Body of pancreas (tissue), 4 donors: Measurements from ENCODE around the gene MTCH1. TPM values are rescaled to one million over a fixed set of nuclear protein-coding genes. Genes with fewer than 3 reads are reported as not detected.

ENCODE experiments used
- ATAC-seq: fragments of 150-250 bp; one replicate; pipeline ENCODE4 v1.9.1; 2016
- DNase-seq, 4 donors: peaks; one replicate each; pipeline ENCODE4 v3.0.0-alpha.2; 2019
- H3K27ac ChIP-seq, 4 donors: fragments of 200-600 bp; sonication (generic); 1 replicate in 3 of 4; 2 replicates in 1 of 4; pipeline versions ENCODE4 v1.5.1 to v1.6.1; 2016 to 2019; ENCODE audit warnings: mild to moderate bottlenecking in 1 of 4, mixed read lengths in 1 of 4, moderate library complexity in 1 of 4
- H3K27me3 ChIP-seq, 2 donors: fragments of 200-600 bp; sonication (generic); one replicate each; pipeline ENCODE4 v1.6.0; 2016; ENCODE audit warnings: mild to moderate bottlenecking in 1 of 2
- H3K36me3 ChIP-seq, 2 donors: fragments of 200-600 bp; sonication (generic); replicated peaks in 1 of 2; 2 replicates each; pipeline ENCODE4 v1.5.1; 2016; ENCODE audit warnings: low read depth in 2 of 2; ENCODE audit not compliant: insufficient read depth in 1 of 2
- H3K4me1 ChIP-seq: fragments of 200-600 bp; sonication (generic); one replicate; pipeline ENCODE4 v1.6.0; 2016
- H3K4me3 ChIP-seq, 2 donors: fragments of 200-600 bp; sonication (generic); 1 replicate in 1 of 2; 2 replicates in 1 of 2; pipeline ENCODE4 v1.5.1; 2016 to 2019
- H3K9me3 ChIP-seq, 3 donors: fragments of 200-600 bp; sonication (generic); 1 replicate in 2 of 3; 2 replicates in 1 of 3; pipeline ENCODE4 v1.5.1; 2016
- CTCF ChIP-seq, 7 experiments: fragments of 450-650 bp in 4 of 7; fragments of 200-600 bp in 3 of 7; sonication (generic) in 3 of 7; IDR thresholded peaks; one replicate each; pipeline ENCODE4 v1.5.1; 2016 to 2019; ENCODE audit warnings: antibody characterized with exemption in 7 of 7
- POLR2A ChIP-seq, 3 donors: fragments of 450-650 bp; IDR thresholded peaks; one replicate each; pipeline ENCODE4 v1.6.1; 2016; ENCODE audit warnings: antibody characterized with exemption in 3 of 3, mild to moderate bottlenecking in 2 of 3
- WGBS, 2 donors: methylation state at CpG; one replicate each; pipeline ENCODE4 v1.1.5; 2017; 5-methylcytosine and 5-hydroxymethylcytosine counted together
- intact Hi-C: fragments of 100-400 bp; cut with DNase I; formaldehyde crosslinking; loops from one replicate; pipeline ENCODE4 v1.15.1; 2023
- total RNA-seq, 2 donors: library from RNA; depleted of rRNA; stranded (reverse); fragments of >200 nt; gene quantifications; one replicate each; pipeline ENCODE4 v1.1.0, GENCODE V29; 2016

Gene MTCH1
- total RNA-seq, 2 donors from 2014 or later = 152 to 198 TPM

GRCh38 chr6:37020812-37021211 is 34.8 kb upstream of the MTCH1 start:
- Histone ChIP-seq H3K4me1 (peaks cover 49% of the 10 kb centered on the region), H3K27ac (peak overlapping the region in 2 of 4 donors; percentile 3 to 10), H3K27me3 (no peaks in the 10 kb centered on the region), H3K9me3 (no peaks in the 10 kb centered on the region), H3K4me3 (no peak overlapping the region), H3K36me3 (no peaks in the 10 kb centered on the region)
- TF ChIP-seq CTCF (IDR thresholded peaks at IDR 0.05) = no peak
- TF ChIP-seq POLR2A (IDR thresholded peaks at IDR 0.05) = no peak
- no peak for ATAC-seq
- intact Hi-C loops = no loop called here
- 79 to 80% methylated on average over 5 of the region's 5 CpGs for WGBS, 2 donors
- no peak for DNase-seq

GRCh38 chr6:37020381-37020780 is 34.4 kb upstream of the MTCH1 start:
- Histone ChIP-seq H3K4me1 (peaks cover 49% of the 10 kb centered on the region), H3K27ac (peak overlapping the region in 2 of 4 donors; percentile 3 to 10), H3K27me3 (no peaks in the 10 kb centered on the region), H3K4me3 (no peak overlapping the region), H3K36me3 (no peaks in the 10 kb centered on the region), H3K9me3 (no peaks in the 10 kb centered on the region)
- peak; percentile 50 to 82 (median 72) for DNase-seq
- TF ChIP-seq POLR2A (IDR thresholded peaks at IDR 0.05) = no peak
- no peak for TF ChIP-seq CTCF (IDR thresholded peaks at IDR 0.05)
- ATAC-seq = no peak
- 24 to 29% methylated on average over 10 to 12 of the region's 12 CpGs for WGBS, 2 donors
- intact Hi-C loops = no loop called here

GRCh38 chr6:37019065-37019450 is 33.1 kb upstream of the MTCH1 start:
- Histone ChIP-seq H3K27ac (peak overlapping the region in 3 of 4 donors; percentile 27 to 66 (median 47)), H3K36me3 (no peaks in the 10 kb centered on the region), H3K4me3 (no peak overlapping the region), H3K9me3 (no peaks in the 10 kb centered on the region), H3K27me3 (no peaks in the 10 kb centered on the region), H3K4me1 (peaks cover 40% of the 10 kb centered on the region)
- intact Hi-C loops = loop anchor here (5.0 to 10.0 kb wide), 2 partner anchors 188 to 244 kb away; no protein-coding TSS in a partner anchor
- peak; percentile 50 to 85 (median 72) for DNase-seq
- ATAC-seq = peak; percentile 29
- 23 to 39% methylated on average over 2 of the region's 2 CpGs for WGBS, 2 donors
- TF ChIP-seq POLR2A (IDR thresholded peaks at IDR 0.05) (no peak), CTCF (IDR thresholded peaks at IDR 0.05) (no peak)

GRCh38 chr6:37018198-37019064 is 32.4 kb upstream of the MTCH1 start:
- intact Hi-C loops = loop anchor here (5.0 to 10.0 kb wide), 2 partner anchors 189 to 244 kb away; no protein-coding TSS in a partner anchor
- H3K4me1 ChIP-seq = peaks cover 33% of the 10 kb centered on the region
- no peaks in the 10 kb centered on the region for H3K9me3 ChIP-seq
- peak; percentile 95 for ATAC-seq
- H3K36me3 ChIP-seq = no peaks in the 10 kb centered on the region
- peak overlapping the region in 3 of 4 donors; percentile 27 to 66 (median 47) for H3K27ac ChIP-seq
- no peaks in the 10 kb centered on the region for H3K27me3 ChIP-seq
- no peak for TF ChIP-seq POLR2A (IDR thresholded peaks at IDR 0.05)
- peak; percentile 51 to 97 (median 96) for TF ChIP-seq CTCF (IDR thresholded peaks at IDR 0.05)
- DNase-seq = peak; percentile 93 to 96 (median 94)
- WGBS, 2 donors = 2 to 3% methylated on average over 8 of the region's 8 CpGs
- no peak overlapping the region for H3K4me3 ChIP-seq
